Activated T-cell treated with anti-CD3 and anti-CD28 coated beads, Interleukin-2, amount 50 U/mL, for 24 hours (primary cell): ENCODE measurements around the gene TMEM45A.
"Not testable (repeated sequence)": the region's sequence is repeated elsewhere in the genome, so short reads cannot be mapped to it uniquely, and the experiment has no call there.

ENCODE experiments used
- DNase-seq: peaks from one replicate; pipeline ENCODE4 v3.0.0-alpha.2; 2020
- H3K27ac Mint-ChIP-seq: 2 replicates; pipeline ENCODE4 v1.8.0; 2020; ENCODE audit warnings: mild to moderate bottlenecking, mixed read lengths
- H3K27me3 Mint-ChIP-seq: 2 replicates; pipeline ENCODE4 v1.8.0; 2020; ENCODE audit warnings: mixed read lengths
- H3K36me3 Mint-ChIP-seq: 2 replicates; pipeline ENCODE4 v1.8.0; 2020; ENCODE audit warnings: low read depth, mixed read lengths
- H3K4me1 Mint-ChIP-seq: 2 replicates; pipeline ENCODE4 v1.8.0; 2020; ENCODE audit warnings: low read depth, mixed read lengths
- H3K4me3 Mint-ChIP-seq: 2 replicates; pipeline ENCODE4 v1.8.0; 2020; ENCODE audit warnings: mild to moderate bottlenecking, moderate library complexity, mixed read lengths
- H3K9me3 Mint-ChIP-seq: 2 replicates; pipeline ENCODE4 v1.8.0; 2020; ENCODE audit warnings: mixed read lengths

The TMEM45A gene

DNA sequence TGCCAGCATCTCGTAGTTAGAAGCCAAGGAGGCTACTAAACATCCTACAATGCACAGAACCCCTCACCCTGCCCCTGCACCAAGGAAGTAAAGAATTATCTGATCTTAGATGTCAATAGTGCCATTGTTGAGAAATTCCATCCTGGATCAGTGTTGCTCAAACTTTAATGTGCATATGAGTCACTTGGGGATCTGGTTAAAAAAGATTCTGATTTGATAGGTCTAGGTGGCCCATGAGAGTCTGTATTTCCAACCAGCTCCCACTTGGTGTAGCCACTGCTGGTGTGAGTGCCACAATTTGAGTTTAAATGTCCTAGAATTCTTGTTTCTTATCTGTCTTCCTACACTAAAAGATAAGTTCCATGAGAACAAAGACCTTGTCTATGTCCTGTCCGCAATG lies 43.7 kb downstream of the TMEM45A start:
- H3K36me3 Mint-ChIP-seq, result no peaks in the 10 kb centered on the region
- H3K27ac Mint-ChIP-seq, result no peak overlapping the region
- no peak for DNase-seq
- H3K9me3 Mint-ChIP-seq, result no peaks in the 10 kb centered on the region
- no peaks in the 10 kb centered on the region for H3K27me3 Mint-ChIP-seq
- no peak overlapping the region for H3K4me3 Mint-ChIP-seq
- H3K4me1 Mint-ChIP-seq, result no peaks in the 10 kb centered on the region

GRCh38 chr3:100537646-100538338 lies 45.4 kb downstream of the TMEM45A start:
- Mint-ChIP-seq H3K27me3 (no peaks in the 10 kb centered on the region), H3K9me3 (no peaks in the 10 kb centered on the region), H3K4me1 (no peaks in the 10 kb centered on the region), H3K4me3 (no peak overlapping the region), H3K36me3 (no peaks in the 10 kb centered on the region), H3K27ac (no peak overlapping the region)
- no peak for DNase-seq

GRCh38 chr3:100538339-100538706 lies 45.9 kb downstream of the TMEM45A start:
- Mint-ChIP-seq H3K4me1 (no peaks in the 10 kb centered on the region), H3K4me3 (no peak overlapping the region), H3K9me3 (no peaks in the 10 kb centered on the region), H3K27me3 (no peaks in the 10 kb centered on the region), H3K36me3 (no peaks in the 10 kb centered on the region), H3K27ac (no peak overlapping the region)
- DNase-seq, result no peak

- no peak for DNase-seq
- no peaks in the 10 kb centered on the region for H3K4me1 Mint-ChIP-seq
- no peaks in the 10 kb centered on the region for H3K36me3 Mint-ChIP-seq
- no peaks in the 10 kb centered on the region for H3K9me3 Mint-ChIP-seq
- H3K27ac Mint-ChIP-seq, result no peak overlapping the region
- peaks cover 3% of the 10 kb centered on the region for H3K27me3 Mint-ChIP-seq
- no peak overlapping the region for H3K4me3 Mint-ChIP-seq
Measured at GRCh38 chr3:100540791-100541334, 48.4 kb downstream of the TMEM45A start.

DNA sequence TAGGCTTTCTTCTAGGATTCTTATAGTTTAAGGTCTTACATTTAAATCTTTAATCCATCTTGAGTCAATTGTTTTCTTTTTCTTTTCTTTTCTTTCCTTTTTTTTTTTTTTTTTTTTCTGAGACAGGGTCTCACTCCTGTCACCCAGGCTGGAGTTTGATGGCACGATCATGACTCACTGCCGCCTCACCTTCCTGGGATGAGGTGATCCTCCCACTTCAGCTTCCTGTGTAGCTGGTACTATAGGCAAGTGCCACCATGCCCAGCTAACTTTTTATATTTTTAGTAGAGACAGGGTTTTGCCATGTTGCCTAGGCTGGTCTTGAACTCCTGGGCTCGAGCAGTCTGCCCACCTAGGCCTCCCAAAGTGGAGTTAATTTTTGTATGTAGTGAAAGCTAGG lies 49.0 kb downstream of the TMEM45A start:
- H3K4me3 Mint-ChIP-seq, H3K4me1 Mint-ChIP-seq, H3K9me3 Mint-ChIP-seq, DNase-seq, H3K27me3 Mint-ChIP-seq, H3K36me3 Mint-ChIP-seq, H3K27ac Mint-ChIP-seq: not testable (repeated sequence)

GRCh38 chr3:100545371-100545770 lies 53.0 kb downstream of the TMEM45A start:
- Mint-ChIP-seq H3K27me3 (peaks cover 23% of the 10 kb centered on the region), H3K9me3 (no peaks in the 10 kb centered on the region), H3K4me1 (no peaks in the 10 kb centered on the region), H3K36me3 (no peaks in the 10 kb centered on the region), H3K4me3 (no peak overlapping the region), H3K27ac (no peak overlapping the region)
- DNase-seq, result no peak

- no peak for DNase-seq
- Mint-ChIP-seq H3K4me3 (no peak overlapping the region), H3K27ac (no peak overlapping the region), H3K9me3 (no peaks in the 10 kb centered on the region), H3K4me1 (no peaks in the 10 kb centered on the region), H3K36me3 (no peaks in the 10 kb centered on the region), H3K27me3 (peaks cover 23% of the 10 kb centered on the region)
Measured at GRCh38 chr3:100546020-100546744, 53.8 kb downstream of the TMEM45A start.

- H3K27me3 Mint-ChIP-seq, result peaks cover 23% of the 10 kb centered on the region
- no peak overlapping the region for H3K4me3 Mint-ChIP-seq
- H3K27ac Mint-ChIP-seq, result no peak overlapping the region
- H3K4me1 Mint-ChIP-seq, result no peaks in the 10 kb centered on the region
- DNase-seq, result no peak
- no peaks in the 10 kb centered on the region for H3K9me3 Mint-ChIP-seq
- no peaks in the 10 kb centered on the region for H3K36me3 Mint-ChIP-seq
Measured at GRCh38 chr3:100548053-100548452, 55.6 kb downstream of the TMEM45A start.

DNA sequence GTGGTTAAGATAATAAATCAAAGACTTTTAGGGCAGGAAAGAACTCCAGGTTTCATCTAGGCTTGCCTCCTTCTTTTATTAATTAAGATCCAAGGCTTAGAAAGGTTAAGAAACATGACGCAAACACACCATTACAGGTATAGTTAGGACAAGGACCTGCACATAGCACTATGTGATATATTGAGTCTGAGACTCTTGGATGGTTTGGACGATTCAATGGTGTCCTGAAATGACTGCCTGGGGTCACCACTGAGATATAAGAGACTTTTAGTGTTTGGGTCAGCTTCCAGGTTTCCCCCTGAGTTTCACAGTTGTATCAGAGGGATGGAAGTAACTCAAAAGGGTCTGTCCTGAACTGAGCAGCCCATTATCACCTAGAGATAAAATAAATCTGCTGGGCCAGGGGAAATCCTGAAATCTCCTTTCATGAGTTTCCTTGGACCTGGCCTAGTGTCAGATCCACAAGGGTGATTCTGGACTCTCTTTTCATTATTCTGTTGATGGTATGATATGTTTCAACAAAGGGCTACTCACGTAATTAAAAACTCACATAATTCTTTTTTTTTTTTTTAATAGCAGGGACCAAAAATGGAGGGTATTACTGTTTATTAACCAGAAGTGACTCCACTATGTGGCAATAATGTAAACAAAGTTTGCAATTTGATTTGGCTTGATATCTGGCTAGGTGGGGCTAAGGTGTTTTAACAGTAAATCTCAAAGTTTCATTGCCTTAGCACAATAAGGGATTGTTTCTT lies 61.4 kb downstream of the TMEM45A start:
- Mint-ChIP-seq H3K4me1 (no peaks in the 10 kb centered on the region), H3K4me3 (no peak overlapping the region), H3K27ac (no peak overlapping the region), H3K27me3 (peaks cover 3% of the 10 kb centered on the region), H3K9me3 (no peaks in the 10 kb centered on the region), H3K36me3 (no peaks in the 10 kb centered on the region)
- DNase-seq, result no peak

GRCh38 chr3:100554373-100554676 lies 61.9 kb downstream of the TMEM45A start:
- Mint-ChIP-seq H3K27ac (no peak overlapping the region), H3K9me3 (no peaks in the 10 kb centered on the region), H3K4me1 (no peaks in the 10 kb centered on the region), H3K36me3 (no peaks in the 10 kb centered on the region), H3K4me3 (no peak overlapping the region), H3K27me3 (peaks cover 2% of the 10 kb centered on the region)
- DNase-seq, result no peak

GRCh38 chr3:100556673-100557310 lies 64.4 kb downstream of the TMEM45A start:
- H3K27ac Mint-ChIP-seq, result no peak overlapping the region
- no peak for DNase-seq
- no peak overlapping the region for H3K4me3 Mint-ChIP-seq
- H3K27me3 Mint-ChIP-seq, result no peaks in the 10 kb centered on the region
- no peaks in the 10 kb centered on the region for H3K36me3 Mint-ChIP-seq
- peaks cover 6% of the 10 kb centered on the region for H3K4me1 Mint-ChIP-seq
- no peaks in the 10 kb centered on the region for H3K9me3 Mint-ChIP-seq

- Mint-ChIP-seq H3K4me3 (no peak overlapping the region), H3K27me3 (no peaks in the 10 kb centered on the region), H3K36me3 (no peaks in the 10 kb centered on the region), H3K27ac (no peak overlapping the region), H3K4me1 (peaks cover 6% of the 10 kb centered on the region), H3K9me3 (no peaks in the 10 kb centered on the region)
- no peak for DNase-seq
Measured at GRCh38 chr3:100558233-100558632, 65.8 kb downstream of the TMEM45A start.

GRCh38 chr3:100560426-100560825 lies 68.0 kb downstream of the TMEM45A start:
- no peak overlapping the region for H3K27ac Mint-ChIP-seq
- H3K9me3 Mint-ChIP-seq, result no peaks in the 10 kb centered on the region
- no peak for DNase-seq
- peaks cover 6% of the 10 kb centered on the region for H3K4me1 Mint-ChIP-seq
- H3K27me3 Mint-ChIP-seq, result no peaks in the 10 kb centered on the region
- H3K36me3 Mint-ChIP-seq, result no peaks in the 10 kb centered on the region
- no peak overlapping the region for H3K4me3 Mint-ChIP-seq

DNA sequence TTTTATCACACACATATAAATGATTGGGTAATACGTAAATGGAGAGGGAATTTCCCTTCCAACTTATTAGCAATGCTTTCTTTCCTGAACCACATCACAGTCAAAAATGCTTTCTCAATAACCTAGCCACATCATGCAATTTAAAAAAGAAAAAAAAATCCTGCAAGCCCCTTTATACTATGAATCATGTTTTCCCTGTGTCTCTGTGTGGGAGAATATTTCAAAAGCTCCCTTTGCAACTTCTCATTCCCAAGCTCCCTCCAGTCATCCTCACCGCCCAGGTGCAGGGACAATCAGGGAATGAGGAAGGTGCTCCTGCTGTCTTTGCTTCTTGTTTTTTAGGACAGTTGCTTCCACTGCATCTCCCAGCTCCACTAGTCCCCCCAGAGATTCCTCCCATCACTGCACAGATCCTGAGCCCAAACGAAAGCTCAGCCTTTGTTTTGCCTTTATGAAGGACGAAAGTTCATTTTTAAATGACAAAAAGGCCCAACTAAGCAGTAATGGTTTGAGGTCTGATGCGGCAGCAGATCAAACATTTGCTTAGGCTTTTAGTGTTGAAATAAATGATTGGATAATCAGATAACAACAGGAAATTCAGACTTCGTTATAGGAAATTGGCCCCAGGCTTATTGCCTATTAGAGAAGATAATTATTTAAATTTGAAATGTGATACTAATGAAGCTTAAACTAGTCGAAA lies 69.2 kb downstream of the TMEM45A start:
- DNase-seq, result no peak

More for the DNA sequence above, 69.2 kb downstream of the TMEM45A start:
- peaks cover 6% of the 10 kb centered on the region for H3K4me1 Mint-ChIP-seq
- H3K4me3 Mint-ChIP-seq, result no peak overlapping the region
- H3K27me3 Mint-ChIP-seq, result no peaks in the 10 kb centered on the region
- H3K27ac Mint-ChIP-seq, result no peak overlapping the region
- H3K9me3 Mint-ChIP-seq, result no peaks in the 10 kb centered on the region
- no peaks in the 10 kb centered on the region for H3K36me3 Mint-ChIP-seq
